NCI-H2107 treated with DMSO at 0.1 percent for 48 hours (cell line): ENCODE data around the gene GABBR2.

Source experiments
- DNase-seq: peaks from one replicate; lab custom pipeline; 2025; ENCODE audit not compliant: unreplicated experiment; lab: John Stamatoyannopoulos, UW

The GABBR2 gene

GRCh38 chr9:98329281-98329680 is 379.5 kb downstream of the GABBR2 start:
- no peak for DNase-seq

- no peak for DNase-seq
Observed at GRCh38 chr9:98328770-98329169, 380.0 kb downstream of the GABBR2 start.

GRCh38 chr9:98328141-98328540 is 380.6 kb downstream of the GABBR2 start:
- DNase-seq = no peak

- no peak for DNase-seq
Observed at GRCh38 chr9:98327249-98327561, 381.5 kb downstream of the GABBR2 start.

GRCh38 chr9:98326459-98327248 is 382.1 kb downstream of the GABBR2 start:
- DNase-seq = no peak

- DNase-seq = no peak
Observed at GRCh38 chr9:98324801-98325200, 383.9 kb downstream of the GABBR2 start.

- DNase-seq = no peak
Observed at GRCh38 chr9:98323831-98324135, 385.0 kb downstream of the GABBR2 start.

DNA sequence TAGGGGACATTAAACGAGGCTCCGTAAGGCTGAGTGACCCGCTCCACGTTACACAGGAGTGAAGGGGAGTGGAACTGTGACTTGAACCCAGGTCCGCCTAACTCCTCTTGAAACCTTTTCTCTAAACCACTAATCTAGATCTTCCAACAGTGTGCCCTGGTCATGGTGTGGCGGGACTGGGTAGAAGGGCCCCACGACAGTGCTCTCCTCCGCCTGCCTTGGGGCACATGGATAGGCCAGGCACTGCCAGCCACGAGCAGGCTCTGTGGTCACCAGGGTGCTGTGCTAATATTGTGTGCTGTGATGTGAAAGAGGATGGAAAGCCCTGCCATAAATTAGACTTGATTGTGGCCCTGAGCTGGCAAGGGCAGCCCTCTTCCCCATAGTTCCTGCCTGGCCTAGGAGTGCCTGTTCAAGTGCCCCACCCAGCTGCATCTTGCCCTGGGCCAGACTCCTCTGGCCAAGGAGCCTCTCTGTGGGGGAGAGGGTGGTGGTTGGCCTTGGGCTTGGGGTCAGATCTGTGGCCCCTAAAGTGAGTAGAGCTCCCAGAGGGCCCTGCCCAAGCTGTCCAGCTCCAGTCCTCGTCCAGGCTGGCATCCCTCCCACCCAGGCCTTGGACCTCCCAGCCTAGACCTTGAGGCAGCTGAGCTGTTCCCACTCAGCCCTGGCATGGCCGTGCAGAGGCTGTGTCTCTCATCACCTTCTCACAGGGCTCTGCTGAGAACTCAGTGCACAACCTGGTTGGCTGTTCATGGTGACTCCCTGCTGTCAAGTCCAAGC is 385.5 kb downstream of the GABBR2 start:
- no peak for DNase-seq

- DNase-seq = no peak
Observed at GRCh38 chr9:98321269-98321668, 387.5 kb downstream of the GABBR2 start.

DNA sequence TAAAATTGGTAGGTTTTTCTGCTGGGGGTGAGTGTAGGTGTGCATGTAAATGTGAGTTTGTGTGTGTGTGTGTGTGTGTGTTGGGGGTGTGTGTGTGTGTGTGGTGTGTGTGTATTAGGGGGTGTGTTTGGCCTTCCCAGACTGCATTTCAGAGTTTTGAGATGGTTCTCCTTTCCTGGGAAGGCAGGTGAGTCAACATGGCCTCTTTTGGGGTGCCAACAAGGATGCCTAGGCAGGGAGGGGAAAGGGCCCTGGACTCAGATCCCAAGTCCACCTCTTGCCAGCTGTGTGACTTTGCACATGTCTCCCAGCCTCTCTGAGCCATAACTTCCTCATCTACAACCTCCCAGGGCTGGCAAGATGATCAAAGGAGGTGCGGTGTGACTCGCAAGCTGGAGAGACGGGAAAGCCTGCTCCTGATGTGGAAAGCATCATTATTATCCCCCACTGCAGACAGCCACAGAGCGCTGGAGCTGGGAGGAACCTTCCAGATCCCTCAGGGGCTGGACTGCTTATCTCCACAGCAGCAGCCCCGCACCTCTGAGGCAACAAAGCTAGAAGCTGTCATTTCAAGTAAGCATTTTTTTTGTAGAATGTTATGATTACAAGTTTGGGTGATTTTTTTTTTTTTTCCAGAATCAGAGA is 389.8 kb downstream of the GABBR2 start:
- no peak for DNase-seq

DNA sequence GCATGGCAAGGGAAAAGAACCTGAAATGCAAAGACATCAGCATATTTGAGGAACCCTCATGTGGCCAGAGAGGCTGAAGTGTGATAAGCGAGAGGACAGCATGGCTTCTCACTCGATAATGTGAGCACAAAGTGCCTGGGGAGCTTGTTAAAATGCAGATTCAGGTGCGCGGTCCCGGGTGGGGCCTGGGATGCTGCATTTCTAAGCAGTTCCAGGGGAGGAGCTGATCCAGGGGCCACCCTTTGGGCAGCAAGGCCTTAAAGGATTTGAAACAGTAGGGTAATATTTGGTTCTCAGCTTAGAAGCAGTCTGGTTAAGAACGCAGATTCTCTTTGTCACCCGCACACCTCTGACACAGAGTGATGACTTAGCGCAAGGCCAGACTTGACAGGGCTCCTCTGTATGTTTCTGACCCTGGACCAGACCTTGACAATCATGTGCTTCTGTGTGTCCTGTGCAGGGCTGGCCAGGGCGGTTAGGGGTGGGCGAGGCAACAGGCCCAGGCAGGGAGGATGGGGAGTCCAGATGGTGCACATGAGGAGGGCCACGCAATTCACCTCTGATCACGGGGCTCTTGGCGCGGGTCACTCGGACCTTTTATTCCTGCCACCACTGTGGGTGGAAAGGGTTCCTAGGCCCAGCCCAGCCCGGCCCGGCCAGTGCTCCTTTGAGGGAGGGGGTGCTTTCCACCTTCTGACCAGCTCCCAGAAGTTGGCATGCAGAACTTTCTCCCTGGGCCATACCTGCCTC is 390.5 kb downstream of the GABBR2 start:
- no peak for DNase-seq

DNA sequence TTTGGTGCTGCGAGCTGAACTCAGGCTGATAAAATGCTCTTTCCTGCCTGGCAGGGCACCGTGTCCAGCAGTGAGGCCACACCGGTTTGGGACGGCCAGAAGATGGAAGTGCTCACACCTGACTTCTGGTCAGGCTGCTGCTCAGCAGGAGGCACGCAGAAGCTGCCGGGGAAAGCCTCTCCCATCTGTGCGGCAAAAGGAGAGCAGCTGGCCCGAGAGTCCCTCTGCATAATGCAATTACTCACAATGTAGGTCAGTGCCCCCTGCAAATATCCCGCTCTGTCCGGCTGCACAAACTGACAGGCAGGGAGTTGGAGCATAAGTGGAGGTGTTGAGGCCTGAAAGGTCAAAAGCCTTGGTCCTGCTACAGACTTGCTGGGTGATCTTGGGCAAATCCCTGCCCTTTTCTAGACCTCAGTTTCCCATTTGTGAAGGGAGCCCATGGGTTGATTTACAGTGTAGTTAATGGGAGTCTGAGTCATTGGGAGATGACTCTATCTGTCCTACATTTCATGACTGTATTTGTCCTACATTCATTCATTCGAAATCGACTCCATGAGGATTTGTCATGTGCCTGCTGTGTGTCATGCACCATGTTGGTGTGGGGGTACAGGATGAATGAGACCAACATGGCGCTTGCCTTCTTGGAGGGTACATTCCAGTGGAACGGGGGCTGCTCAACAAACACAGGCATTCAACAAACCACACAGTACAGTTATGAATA is 391.4 kb downstream of the GABBR2 start:
- no peak for DNase-seq

DNA sequence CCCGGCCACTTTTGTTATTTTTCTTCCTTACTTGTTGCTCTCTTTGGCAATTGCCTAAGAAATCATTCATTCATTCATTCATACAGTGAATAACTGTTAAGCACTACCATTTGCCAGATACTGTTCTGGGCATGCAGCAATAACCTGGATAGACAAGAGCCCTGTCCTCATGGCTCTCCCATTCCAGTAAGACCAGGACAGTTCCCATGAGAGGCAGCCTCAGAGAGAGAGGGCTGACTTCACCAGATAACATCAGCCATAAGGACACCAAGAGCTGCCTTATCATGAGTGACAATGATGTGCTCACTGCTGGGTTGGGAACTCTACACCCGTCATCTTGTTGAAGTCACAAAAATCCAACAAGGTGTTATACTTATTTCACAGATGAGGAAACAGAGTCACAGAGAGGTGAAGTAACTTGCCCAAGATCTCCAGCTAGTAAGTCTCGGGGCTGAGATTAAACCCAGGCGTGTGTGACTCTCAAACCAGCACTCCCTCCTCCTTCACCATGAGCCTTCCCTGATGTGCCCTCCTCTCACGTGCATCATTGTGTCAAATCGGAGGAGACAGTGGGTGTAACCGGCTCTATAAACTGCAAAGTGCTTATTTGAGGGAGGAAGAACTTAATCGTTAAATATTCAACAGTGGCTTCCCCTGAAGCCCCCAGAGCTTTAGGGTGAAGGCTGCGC is 392.1 kb downstream of the GABBR2 start:
- DNase-seq = no peak

DNA sequence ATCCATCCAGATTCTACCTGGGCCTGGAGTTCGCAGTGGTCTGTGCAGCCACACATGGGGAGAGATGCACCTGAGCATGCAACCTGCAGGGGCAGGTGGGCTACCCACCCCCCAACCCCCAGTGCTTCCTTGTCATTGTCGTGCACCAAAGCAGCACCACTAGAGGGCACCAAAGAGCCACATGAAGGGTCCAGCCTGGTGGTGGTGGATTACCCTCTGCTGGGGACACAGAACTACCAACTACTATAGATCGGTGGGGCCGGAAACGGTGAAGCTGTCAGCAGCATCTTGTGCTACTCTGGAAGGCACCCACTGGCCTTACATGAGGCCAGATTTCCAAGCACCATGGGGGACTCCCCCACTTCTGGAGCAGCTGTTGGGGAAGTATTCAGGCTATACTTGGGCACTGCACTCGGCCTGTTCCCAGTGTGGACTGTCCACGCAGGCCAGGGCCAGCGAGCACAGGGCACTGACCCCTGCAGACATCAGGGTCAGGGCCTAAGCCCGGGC is 393.1 kb downstream of the GABBR2 start:
- DNase-seq = peak; percentile 23

DNA sequence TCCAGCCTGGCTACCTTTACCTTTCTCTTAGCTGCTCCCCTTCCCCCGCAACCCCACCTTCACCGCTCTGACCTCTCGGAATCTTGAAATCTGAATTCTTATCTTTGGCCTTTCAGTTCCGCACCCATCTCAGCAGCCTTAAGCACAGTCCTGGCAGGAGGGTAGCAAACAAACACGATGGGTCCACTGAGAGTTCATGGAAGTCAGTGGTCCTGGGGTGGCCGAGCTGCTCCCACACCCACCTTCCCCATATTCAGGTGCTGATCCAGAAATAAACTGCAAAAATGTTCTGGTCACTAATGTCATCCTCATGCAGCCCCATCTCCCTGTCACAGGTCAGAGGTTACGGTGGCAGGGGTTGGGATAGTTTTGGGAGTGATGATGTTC is 393.7 kb downstream of the GABBR2 start:
- no peak for DNase-seq

GRCh38 chr9:98314381-98315066 is 394.2 kb downstream of the GABBR2 start:
- no peak for DNase-seq

DNA sequence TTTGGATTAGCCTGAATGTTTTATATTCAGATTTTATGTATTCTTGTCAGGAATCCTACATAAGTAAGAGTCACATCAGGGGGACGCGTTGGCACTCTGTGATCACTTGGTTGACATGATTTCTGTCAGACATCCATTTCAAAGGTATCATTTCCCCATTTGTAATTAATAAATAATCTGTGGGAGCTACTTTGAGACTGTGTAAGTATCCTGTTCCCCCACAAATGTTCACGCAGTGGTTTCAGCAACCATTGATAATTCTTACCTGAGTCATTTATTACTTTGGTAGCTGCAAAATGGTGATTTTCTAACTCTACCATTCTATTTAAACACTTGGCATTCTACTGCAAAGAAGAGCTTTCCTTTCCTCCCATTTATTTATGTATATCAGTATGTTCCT is 396.4 kb downstream of the GABBR2 start:
- no peak for DNase-seq

GRCh38 chr9:98311541-98311940 is 397.2 kb downstream of the GABBR2 start:
- DNase-seq = no peak

- no peak for DNase-seq
Observed at GRCh38 chr9:98310752-98311392, 397.9 kb downstream of the GABBR2 start.
